HG03354 (cell line): ENCODE measurements around the gene CAMTA1.

Experiments used
- ATAC-seq: cut with Tn5 transposase; IDR thresholded peaks from one replicate; pipeline ENCODE4 v1.9.1; 2021; ENCODE audit warnings: mild to moderate bottlenecking; ENCODE audit not compliant: unreplicated experiment, poor library complexity, severe bottlenecking

Gene CAMTA1

DNA sequence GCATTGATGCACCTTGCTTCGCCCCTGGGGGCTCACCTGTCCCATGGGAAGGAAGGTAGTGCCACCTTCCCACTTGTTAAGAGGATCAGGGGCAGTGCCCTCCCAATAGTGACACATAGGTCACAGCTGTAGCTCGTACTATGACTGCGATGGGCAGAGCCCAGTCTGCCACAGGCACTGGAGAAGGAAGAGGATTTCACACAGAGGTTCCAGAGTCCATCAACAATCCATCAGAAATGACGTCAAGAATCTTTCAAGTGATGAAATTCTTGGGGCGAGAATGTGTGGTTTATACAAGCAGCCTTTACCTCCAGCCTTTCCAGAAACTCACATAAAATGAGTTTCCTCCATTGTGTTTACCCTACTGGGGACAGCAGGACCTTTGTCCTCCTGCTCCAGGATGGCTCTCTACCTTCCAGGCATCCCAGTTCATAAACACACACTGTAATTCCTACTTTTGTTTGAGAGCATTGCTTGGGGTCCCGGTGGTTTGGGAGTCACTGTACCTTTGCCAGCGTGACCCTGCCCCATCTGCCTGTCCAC, 725.2 kb downstream of the CAMTA1 start:
- no peak for ATAC-seq

DNA sequence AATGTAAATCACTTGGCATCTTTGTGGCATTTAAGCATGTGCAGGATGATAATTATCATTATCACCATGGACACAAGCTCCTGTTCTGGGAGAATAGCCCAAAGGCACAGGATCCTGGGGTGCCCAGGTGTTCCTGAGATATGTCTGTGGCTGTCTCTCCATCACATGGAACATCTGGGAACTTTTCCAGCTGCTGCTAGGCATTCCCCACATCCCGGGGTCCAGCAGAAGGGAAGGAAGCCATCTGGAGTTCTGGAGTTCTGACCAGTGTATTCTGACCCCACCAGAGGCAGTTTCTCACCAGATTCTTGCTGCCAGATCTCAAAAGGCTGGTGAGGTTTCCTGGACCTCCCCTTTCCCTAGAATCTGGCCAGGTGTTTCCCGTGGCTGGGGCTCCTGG, 726.1 kb downstream of the CAMTA1 start:
- no peak for ATAC-seq

DNA sequence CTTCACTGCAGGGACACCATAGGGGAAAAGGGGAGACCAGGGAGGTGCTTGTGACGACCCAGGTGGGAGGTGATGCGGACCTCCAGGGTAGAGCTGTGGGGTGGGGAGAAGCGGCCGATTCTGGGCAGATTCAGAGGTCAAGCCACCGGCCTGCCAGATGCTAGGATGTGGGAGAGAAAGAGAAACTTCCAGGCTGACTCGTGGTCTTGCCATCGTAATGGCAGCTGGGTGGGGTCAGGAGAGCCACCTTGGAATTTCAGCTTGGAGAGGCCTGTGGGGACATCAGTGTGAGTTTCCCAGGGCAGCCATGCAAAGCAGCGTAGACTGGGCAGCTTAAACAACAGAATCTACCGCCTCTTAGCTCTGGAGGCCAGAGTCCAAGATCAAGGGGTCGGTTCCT, 727.8 kb downstream of the CAMTA1 start:
- no peak for ATAC-seq

GRCh38 chr1:7515175-7515574, 729.9 kb downstream of the CAMTA1 start:
- no peak for ATAC-seq

DNA sequence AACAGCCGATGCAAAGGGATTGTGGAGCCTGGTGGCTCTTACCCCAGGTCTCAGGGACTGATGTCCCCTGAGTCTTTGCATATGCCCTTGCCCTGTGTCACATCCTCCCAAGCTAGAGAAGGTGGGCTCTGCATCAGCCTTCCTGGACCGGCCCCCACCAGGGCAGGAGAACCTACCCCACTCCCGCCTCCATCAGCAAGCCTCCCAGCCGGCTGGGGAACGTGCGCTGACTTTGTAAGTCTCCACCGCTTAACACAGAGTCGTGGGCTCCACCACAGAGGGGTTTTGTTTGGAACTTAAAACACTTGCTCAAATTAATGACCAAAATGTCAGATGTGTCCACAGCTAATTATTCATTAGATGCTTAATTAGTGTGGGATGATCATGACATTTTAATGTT, 730.6 kb downstream of the CAMTA1 start:
- no peak for ATAC-seq

GRCh38 chr1:7516341-7516740, 731.1 kb downstream of the CAMTA1 start:
- no peak for ATAC-seq

DNA sequence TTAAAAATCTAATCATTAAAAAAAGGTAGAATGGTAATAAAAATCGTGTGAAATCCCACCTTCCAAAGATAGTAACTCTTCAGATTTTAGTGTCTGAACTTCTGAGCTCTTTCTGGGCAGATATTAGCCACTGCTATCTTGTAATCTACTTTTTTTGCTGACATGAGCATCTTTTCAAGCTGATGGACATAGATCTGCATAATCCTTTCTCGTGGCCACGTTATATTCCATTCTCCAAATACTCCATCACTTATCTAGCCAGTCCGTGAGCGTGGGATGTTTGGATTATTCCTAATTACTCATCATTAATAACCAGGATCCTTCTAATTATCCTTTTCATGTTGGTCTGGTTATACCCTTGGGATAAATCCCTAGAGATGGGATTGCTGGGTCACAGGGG, 731.7 kb downstream of the CAMTA1 start:
- no peak for ATAC-seq

- ATAC-seq, result no peak
These were observed 732.5 kb downstream of the CAMTA1 start for GRCh38 chr1:7517611-7518330.

GRCh38 chr1:7518411-7518810, 733.2 kb downstream of the CAMTA1 start:
- no peak for ATAC-seq

DNA sequence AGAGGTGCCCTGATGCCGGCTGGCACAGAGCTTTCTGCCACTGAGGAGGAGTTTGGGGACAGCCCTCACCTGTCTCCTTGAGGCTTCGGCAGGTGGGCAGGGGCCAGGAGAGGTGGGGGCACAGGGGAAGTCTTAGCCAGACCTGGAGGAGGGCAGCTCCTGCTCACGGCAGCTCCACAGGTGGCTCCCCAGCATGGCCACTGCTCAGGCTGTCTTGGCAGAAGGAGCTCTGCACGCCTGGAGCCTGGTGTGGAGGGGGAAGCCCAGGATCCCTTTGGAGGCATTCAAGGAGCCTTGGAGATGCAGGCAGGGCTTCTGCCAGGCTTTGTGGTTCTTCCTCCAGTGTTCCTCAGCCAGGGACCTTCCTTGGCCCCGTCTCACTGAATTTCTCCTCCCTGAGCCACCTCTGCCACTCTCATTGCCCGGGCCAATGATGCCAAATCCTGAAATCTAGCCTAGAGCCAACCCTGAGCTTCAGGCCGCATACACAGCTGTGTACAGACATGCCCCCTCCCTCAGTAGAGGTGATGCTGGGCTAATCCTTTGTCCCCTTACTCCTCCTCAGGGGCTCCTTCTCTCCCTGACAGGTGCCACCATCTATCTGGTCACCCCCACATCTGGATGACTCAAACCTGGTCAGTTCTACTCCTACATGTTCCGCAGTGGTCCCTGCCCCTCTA, 734.1 kb downstream of the CAMTA1 start:
- no peak for ATAC-seq

DNA sequence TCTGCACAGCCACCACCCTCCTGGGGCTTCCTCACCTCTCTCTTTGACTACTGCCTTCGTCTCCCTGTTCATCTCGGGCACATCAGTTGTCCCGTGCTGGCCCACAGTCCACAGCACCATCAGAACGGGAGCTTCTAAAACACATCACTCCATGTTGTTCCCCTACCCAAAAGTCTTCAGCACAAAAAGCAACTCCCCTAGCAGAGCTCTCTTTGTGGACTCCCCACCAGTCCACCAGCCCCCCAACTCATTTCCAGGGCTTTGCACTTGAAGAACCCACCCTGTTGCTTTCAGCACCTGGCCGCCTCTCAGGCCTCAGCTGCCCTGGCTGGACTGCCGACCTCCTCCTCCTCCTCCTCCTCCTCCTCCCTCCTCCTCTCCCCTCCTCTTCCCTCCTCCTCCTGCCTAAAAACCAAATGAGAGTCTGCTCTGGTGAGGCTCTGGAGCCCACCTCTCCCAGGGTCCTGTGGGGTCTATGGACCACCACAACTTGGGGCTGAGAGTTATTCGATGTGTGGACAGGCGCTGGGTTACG, 734.7 kb downstream of the CAMTA1 start:
- ATAC-seq, result no peak

DNA sequence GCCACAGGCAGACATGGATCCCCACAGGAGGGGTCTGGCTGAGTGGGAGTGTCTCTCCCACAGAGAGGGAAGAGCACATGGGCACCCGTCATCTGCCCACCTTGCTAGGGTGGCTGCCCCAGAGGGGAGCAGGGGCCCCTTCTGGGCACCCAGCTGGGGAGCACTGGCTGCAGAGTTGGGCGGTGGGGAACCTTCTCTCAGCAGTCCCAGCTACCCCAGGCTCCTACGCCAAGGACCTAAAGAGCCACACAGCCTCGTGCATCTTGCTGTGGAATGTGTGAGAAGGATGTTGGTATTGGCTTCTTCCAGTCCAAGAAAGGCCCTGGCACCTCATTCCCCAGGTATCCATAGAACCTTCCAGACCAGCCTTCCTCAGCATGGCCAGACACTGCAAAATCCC, 735.2 kb downstream of the CAMTA1 start:
- ATAC-seq, result no peak

DNA sequence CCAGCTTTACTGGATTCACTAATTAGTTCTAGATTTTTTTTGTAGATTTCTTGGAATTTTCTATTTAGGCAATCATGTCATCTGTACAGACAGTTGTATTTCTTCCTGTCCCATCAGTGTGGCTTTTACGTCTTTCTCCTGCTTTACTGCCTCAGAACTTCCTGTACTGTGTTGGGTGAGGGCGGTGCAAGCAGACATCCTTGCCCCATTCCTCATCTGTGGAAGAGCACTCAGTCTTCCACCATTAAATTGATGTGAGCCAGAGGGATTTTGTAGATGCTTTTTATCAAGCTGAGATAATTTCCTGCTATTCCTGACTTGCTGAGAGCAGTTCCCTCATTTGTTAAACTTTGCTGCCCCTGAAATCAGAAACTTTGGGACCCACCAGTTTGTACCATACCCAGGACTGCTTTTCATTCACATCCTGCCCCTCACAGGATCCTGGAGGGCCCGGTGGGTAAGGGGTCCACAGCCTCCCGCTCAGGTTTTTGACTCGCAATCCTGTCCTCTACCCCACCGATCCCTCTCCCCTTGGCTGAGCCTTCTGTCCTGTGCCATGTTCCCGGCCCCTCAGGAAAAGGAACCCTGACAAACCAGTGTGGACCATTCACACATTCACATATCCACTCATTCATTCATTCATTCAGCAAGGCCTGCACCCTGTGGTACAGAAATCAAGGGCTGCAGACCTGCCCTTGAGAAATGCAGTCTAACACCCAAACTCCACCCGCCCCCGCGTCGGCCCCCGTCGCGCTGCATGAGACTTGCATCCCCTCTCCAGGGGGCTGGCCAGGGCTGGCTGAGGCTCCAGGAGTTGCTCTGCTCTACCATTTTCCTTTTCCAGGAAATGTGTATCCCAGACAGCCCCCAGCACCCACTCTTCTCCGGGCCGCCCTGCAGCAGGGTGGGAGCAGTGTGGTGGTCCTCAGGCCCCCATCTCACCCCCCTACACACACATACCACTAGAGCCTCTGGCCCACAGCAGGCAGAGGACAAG, 739.4 kb downstream of the CAMTA1 start:
- no peak for ATAC-seq

- ATAC-seq, result no peak
These were observed 740.2 kb downstream of the CAMTA1 start for GRCh38 chr1:7525338-7526063.

DNA sequence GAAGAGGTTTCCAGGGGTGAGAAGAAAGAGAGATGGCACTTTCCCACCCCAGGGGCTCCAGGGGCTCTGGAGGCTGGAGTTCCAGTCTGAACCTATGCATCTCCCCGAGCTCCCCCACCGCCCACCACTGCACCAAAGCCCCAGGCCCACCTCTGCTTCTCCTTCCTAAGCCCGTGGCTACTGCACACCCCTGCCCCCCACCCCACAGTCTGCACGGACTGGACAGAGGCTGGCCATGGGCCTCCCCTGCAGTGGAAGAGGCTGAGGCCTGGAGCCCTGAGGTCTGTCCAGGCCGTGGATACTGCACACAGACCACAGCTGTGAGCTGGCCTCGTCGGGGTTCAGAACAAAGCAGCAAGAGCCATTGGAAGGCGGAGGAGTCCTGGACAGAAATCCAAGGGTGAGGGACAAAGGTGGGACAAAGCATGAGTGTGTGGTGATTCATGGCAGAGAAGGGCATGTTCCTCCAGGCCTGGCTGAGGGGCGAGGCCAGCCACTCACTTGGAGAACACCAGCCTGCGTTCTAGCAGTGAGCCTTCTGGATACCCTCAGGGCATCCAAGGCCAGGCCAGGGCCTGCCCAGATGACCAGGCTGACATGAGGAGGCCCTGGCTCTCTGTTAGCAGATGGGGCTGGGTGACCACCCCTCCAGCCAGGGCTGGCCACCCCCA, 741.1 kb downstream of the CAMTA1 start:
- ATAC-seq, result no peak

DNA sequence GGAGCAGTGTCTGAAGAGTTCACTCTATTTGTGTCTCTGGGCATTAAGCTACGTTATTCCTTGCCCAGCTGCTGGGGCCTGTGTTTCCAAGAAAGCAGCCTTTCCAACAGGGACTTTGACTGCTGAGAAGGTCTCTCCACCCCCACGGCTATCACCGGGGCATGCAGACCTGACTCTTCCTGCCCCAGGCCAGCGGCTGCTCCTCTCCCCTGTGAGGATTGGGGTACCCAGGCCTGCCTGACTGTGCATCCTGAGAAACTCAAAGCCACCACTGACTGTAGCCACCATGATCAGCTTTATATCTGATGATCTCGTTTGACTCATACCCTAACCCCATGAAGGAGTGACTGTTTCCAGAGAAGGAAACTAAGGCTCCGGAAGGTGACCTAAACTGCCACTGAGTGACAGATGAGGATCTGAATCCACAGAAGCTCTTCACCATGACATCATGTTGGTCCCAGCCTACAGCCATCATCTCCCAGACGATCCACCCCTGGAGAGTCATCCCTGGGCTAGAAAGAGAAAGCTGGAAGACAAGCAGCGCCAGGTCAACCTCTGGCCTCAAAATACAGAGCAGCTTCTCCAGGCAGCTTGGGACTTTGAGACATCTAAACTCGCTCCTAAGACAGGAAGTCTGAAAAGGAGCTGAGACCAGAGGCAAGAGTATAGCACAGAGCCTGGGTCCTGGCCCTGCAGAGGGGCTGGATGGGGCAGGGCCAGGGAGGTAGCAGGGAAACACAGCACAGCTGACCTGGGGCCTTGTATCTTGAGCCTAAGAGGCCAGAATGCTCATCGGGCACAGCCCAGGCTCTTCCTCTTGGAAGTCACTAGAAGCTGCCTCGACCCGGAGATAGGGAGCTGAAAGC, 741.8 kb downstream of the CAMTA1 start:
- no peak for ATAC-seq

- ATAC-seq, result no peak
These were observed 742.4 kb downstream of the CAMTA1 start for GRCh38 chr1:7527733-7528045.
